Activated CD8-positive, alpha-beta T cell treated with anti-CD3 and anti-CD28 coated beads, Interleukin-2, amount 10 ng/mL, durations not matched to agents 7 days and 5 days (primary cell): ENCODE measurements around the gene LAMA3. TPM values are rescaled to one million over a fixed set of nuclear protein-coding genes. Genes with fewer than 3 reads are reported as not detected.

Experiments used
- ATAC-seq: fragments of 150-1000 bp; cut with Tn5 transposase; one replicate; pipeline ENCODE4 v1.10.0; 2021; ENCODE audit warnings: moderate library complexity
- CTCF ChIA-PET: fragments of 350-600 bp; sonication (Branson Sonifier 250); formaldehyde crosslinking; loops from one replicate; lab custom pipeline; 2021; ENCODE audit warnings: antibody characterized with exemption; lab: Charles Lee
- POLR2A ChIA-PET: fragments of 350-600 bp; sonication (Branson Sonifier 250); formaldehyde crosslinking; loops from one replicate; lab custom pipeline; 2021; ENCODE audit warnings: antibody characterized with exemption; lab: Charles Lee
- DNase-seq: peaks from one replicate; pipeline ENCODE4 v3.0.0-alpha.2; 2020
- H3K27ac Mint-ChIP-seq: one replicate; pipeline ENCODE4 v1.8.0; 2021; ENCODE audit warnings: mild to moderate bottlenecking, mixed read lengths
- H3K27me3 Mint-ChIP-seq: one replicate; pipeline ENCODE4 v1.8.0; 2021; ENCODE audit warnings: low read depth, mixed read lengths
- H3K36me3 Mint-ChIP-seq: one replicate; pipeline ENCODE4 v1.8.0; 2021; ENCODE audit warnings: low read depth, mixed read lengths
- H3K4me1 Mint-ChIP-seq: one replicate; pipeline ENCODE4 v1.8.0; 2021; ENCODE audit warnings: low read depth, mixed read lengths
- H3K4me3 Mint-ChIP-seq: one replicate; pipeline ENCODE4 v1.8.0; 2021; ENCODE audit warnings: mild to moderate bottlenecking, mixed read lengths
- H3K9me3 Mint-ChIP-seq: one replicate; pipeline ENCODE4 v1.8.0; 2022; ENCODE audit warnings: mixed read lengths; ENCODE audit not compliant: insufficient read depth
- total RNA-seq, 2 experiments: library from RNA; stranded (reverse); gene quantifications; one replicate each; pipeline ENCODE4 v1.2.3, GENCODE V29; 2021

The LAMA3 gene
- total RNA-seq, 2 experiments from 2014 or later, result 0.63 to 1.4 TPM

GRCh38 chr18:23938901-23939341 lies 249.7 kb downstream of the LAMA3 start:
- no peak for DNase-seq
- POLR2A ChIA-PET, result interaction anchor here (1.0 to 1.1 kb wide), 2 partner anchors 12 to 71 kb away, joined by 3 to 4 read pairs; no protein-coding TSS in a partner anchor

GRCh38 chr18:23939366-23939765 lies 250.1 kb downstream of the LAMA3 start:
- Mint-ChIP-seq H3K36me3 (peaks cover 3% of the 10 kb centered on the region), H3K4me3 (no peak overlapping the region), H3K9me3 (no peaks in the 10 kb centered on the region), H3K4me1 (peaks cover 79% of the 10 kb centered on the region), H3K27ac (peak overlapping the region; percentile 85), H3K27me3 (peaks cover 3% of the 10 kb centered on the region)
- DNase-seq (no peak), ATAC-seq (no peak)
- POLR2A ChIA-PET, result interaction anchor here (1.0 to 1.1 kb wide), 2 partner anchors 12 to 71 kb away, joined by 3 to 4 read pairs; no protein-coding TSS in a partner anchor
- CTCF ChIA-PET, result interaction anchor here (0.6 to 1.5 kb wide), 4 partner anchors 17 to 347 kb away, joined by 3 to 4 read pairs (median 3); no protein-coding TSS in a partner anchor

More at GRCh38 chr18:23938901-23939341, 249.7 kb downstream of the LAMA3 start:
- CTCF ChIA-PET, result interaction anchor here (0.9 to 1.5 kb wide), 5 partner anchors 9 to 113 kb away, joined by 3 to 4 read pairs (median 3); no protein-coding TSS in a partner anchor
- no peak for ATAC-seq
- peaks cover 3% of the 10 kb centered on the region for H3K27me3 Mint-ChIP-seq
- H3K9me3 Mint-ChIP-seq, result no peaks in the 10 kb centered on the region
- H3K4me1 Mint-ChIP-seq, result peaks cover 79% of the 10 kb centered on the region
- H3K4me3 Mint-ChIP-seq, result no peak overlapping the region
- peaks cover 3% of the 10 kb centered on the region for H3K36me3 Mint-ChIP-seq
- peak overlapping the region; percentile 85 for H3K27ac Mint-ChIP-seq

DNA sequence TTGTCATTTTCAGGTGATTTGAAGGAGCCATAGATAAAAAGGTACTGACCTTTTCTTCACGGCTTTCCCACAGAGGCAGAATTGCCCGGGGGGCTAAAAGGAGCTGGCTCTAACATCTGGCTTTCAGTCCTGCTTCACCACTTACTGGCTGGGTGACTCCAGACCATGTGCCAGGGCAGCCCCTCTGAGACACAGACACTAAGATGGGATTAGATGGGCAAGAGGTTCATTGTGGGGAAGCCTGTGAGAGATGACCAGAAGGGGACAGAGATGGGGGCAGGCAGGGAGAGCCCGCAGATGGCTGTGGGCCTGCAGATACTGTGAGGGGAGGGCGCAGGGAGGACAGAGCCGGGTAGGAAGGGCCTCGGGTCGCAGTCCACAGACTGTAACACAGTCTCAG lies 250.6 kb downstream of the LAMA3 start:
- H3K4me3 Mint-ChIP-seq, result no peak overlapping the region
- CTCF ChIA-PET, result interaction anchor here (0.6 to 2.0 kb wide), 3 partner anchors 12 to 347 kb away, joined by 3 to 5 read pairs (median 4); no protein-coding TSS in a partner anchor
- peaks cover 3% of the 10 kb centered on the region for H3K36me3 Mint-ChIP-seq
- DNase-seq (no peak), ATAC-seq (no peak)
- H3K9me3 Mint-ChIP-seq, result no peaks in the 10 kb centered on the region
- H3K27ac Mint-ChIP-seq, result peak overlapping the region; percentile 10
- H3K27me3 Mint-ChIP-seq, result peaks cover 3% of the 10 kb centered on the region
- POLR2A ChIA-PET, result no interaction called here
- H3K4me1 Mint-ChIP-seq, result peaks cover 76% of the 10 kb centered on the region

GRCh38 chr18:23941791-23942190 lies 252.5 kb downstream of the LAMA3 start:
- H3K4me1 Mint-ChIP-seq, result peaks cover 58% of the 10 kb centered on the region

DNA sequence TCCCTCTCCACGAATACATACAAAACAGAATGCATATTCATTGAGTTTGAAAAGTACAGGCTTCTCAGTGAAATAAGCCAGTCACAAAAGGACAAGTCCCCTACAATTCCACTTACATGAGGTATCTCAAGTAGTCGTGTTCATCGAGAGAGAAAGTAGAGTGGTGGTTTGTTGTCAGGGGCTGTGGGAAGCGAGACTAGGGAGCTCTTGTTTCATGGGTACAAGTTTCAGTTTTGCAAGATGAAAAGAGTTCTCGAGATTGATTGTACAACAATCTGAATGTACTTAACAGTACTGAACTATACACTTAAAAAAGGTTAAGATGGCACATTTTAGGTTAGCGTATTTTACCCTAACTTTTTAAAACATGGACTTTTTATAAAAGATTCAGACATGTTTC lies 253.9 kb downstream of the LAMA3 start:
- Mint-ChIP-seq H3K36me3 (peaks cover 3% of the 10 kb centered on the region), H3K4me3 (peak overlapping the region; percentile 66), H3K27ac (peak overlapping the region; percentile 85), H3K27me3 (peaks cover 3% of the 10 kb centered on the region), H3K9me3 (no peaks in the 10 kb centered on the region), H3K4me1 (peaks cover 45% of the 10 kb centered on the region)
- peak; percentile 71 for DNase-seq
- POLR2A ChIA-PET, result interaction anchor here (0.9 to 1.1 kb wide), 3 partner anchors 9 to 22 kb away, joined by 3 to 4 read pairs (median 4); no protein-coding TSS in a partner anchor
- peak; percentile 81 for ATAC-seq
- CTCF ChIA-PET, result interaction anchor here (0.9 to 2.9 kb wide), 7 partner anchors 9 to 74 kb away, joined by 3 to 11 read pairs (median 5); no protein-coding TSS in a partner anchor

More at GRCh38 chr18:23941791-23942190, 252.5 kb downstream of the LAMA3 start:
- POLR2A ChIA-PET, result no interaction called here
- Mint-ChIP-seq H3K9me3 (no peaks in the 10 kb centered on the region), H3K27ac (no peak overlapping the region), H3K27me3 (peaks cover 3% of the 10 kb centered on the region), H3K36me3 (peaks cover 3% of the 10 kb centered on the region), H3K4me3 (no peak overlapping the region)
- ATAC-seq, result no peak
- CTCF ChIA-PET, result interaction anchor here (2.0 kb wide), 1 partner anchor 13 kb away, joined by 5 read pairs; no protein-coding TSS in a partner anchor
- no peak for DNase-seq

DNA sequence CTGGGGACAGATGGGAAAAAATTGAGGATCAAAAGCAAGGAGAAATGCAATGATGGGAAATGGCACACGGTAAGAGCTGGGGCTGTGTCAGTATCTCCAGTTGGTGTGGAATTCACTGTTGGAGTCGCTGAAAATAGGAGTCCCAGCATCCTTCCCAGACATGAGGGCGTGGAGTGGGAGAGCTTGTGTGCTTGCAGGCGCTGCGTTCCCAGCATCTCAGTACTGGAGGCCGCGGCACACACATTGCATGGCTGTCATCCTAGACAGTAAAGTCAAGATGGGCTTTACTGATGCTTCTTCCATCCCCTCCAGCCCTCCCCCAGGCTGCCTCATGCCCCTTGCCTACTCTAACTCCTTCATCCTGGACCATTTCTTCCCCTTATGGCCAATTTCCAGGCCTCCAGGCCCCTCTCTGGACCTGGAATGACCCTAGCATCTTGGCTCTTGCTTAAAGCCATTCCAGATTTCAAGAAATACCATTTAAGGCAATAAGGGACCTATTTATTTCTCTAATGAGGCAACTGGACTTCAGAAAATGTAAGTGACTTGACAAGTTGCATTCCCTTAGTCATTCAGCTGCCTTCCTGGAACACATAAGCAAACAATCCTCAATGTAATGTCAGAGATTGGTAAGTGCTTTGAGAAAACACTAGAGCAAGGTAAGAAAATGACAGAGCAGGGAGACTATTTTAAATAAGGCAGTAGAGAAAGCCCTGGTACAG lies 254.8 kb downstream of the LAMA3 start:
- ATAC-seq (no peak), DNase-seq (no peak)
- Mint-ChIP-seq H3K9me3 (no peaks in the 10 kb centered on the region), H3K36me3 (peaks cover 3% of the 10 kb centered on the region), H3K27ac (no peak overlapping the region), H3K4me1 (peaks cover 36% of the 10 kb centered on the region), H3K27me3 (peaks cover 3% of the 10 kb centered on the region), H3K4me3 (no peak overlapping the region)
- ChIA-PET CTCF (interaction anchor here (1.6 to 2.9 kb wide), 3 partner anchors 8 to 25 kb away, joined by 6 to 11 read pairs (median 9); no protein-coding TSS in a partner anchor), POLR2A (interaction anchor here (0.9 kb wide), 1 partner anchor 12 kb away, joined by 4 read pairs; no protein-coding TSS in a partner anchor)

- Mint-ChIP-seq H3K27ac (no peak overlapping the region), H3K9me3 (no peaks in the 10 kb centered on the region), H3K36me3 (peaks cover 3% of the 10 kb centered on the region), H3K4me3 (no peak overlapping the region), H3K27me3 (peaks cover 7% of the 10 kb centered on the region), H3K4me1 (peaks cover 34% of the 10 kb centered on the region)
- CTCF ChIA-PET, result interaction anchor here (0.8 to 1.2 kb wide), 3 partner anchors 14 to 27 kb away, joined by 3 to 4 read pairs (median 3); no protein-coding TSS in a partner anchor
- POLR2A ChIA-PET, result no interaction called here
- DNase-seq (no peak), ATAC-seq (no peak)
These were observed 256.3 kb downstream of the LAMA3 start for GRCh38 chr18:23945416-23946079.

DNA sequence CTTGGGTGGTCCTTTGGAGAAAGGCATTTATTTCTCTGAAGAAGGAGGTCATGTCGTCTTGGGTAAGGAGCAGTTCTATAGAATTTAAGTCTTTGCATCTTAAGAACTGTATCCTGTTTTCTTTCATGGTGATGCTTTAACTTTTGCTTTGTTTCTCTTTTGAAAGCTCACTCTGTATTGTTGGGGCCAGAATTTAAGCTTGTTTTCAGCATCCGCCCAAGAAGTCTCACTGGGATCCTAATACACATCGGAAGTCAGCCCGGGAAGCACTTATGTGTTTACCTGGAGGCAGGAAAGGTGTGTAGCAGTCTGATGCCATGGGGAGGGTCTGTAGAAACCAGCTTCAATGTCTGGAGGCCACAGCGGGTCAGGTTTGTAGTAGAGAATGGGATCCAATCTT lies 260.6 kb downstream of the LAMA3 start:
- Mint-ChIP-seq H3K4me1 (peaks cover 4% of the 10 kb centered on the region), H3K36me3 (no peaks in the 10 kb centered on the region), H3K27me3 (peaks cover 16% of the 10 kb centered on the region), H3K4me3 (no peak overlapping the region), H3K27ac (no peak overlapping the region), H3K9me3 (no peaks in the 10 kb centered on the region)
- no peak for ATAC-seq
- ChIA-PET CTCF (interaction anchor here (0.6 to 1.8 kb wide), 6 partner anchors 9 to 78 kb away, joined by 3 to 9 read pairs (median 4); no protein-coding TSS in a partner anchor), POLR2A (interaction anchor here (0.6 kb wide), 1 partner anchor 734 kb away, joined by 3 read pairs; no protein-coding TSS in a partner anchor)
- DNase-seq, result no peak

GRCh38 chr18:23950644-23951043 lies 261.4 kb downstream of the LAMA3 start:
- Mint-ChIP-seq H3K36me3 (no peaks in the 10 kb centered on the region), H3K4me1 (peaks cover 4% of the 10 kb centered on the region), H3K4me3 (no peak overlapping the region), H3K27ac (no peak overlapping the region), H3K9me3 (no peaks in the 10 kb centered on the region), H3K27me3 (peaks cover 16% of the 10 kb centered on the region)
- ATAC-seq, result no peak
- no peak for DNase-seq
- ChIA-PET CTCF (interaction anchor here (1.8 kb wide), 1 partner anchor 8 kb away, joined by 9 read pairs; no protein-coding TSS in a partner anchor), POLR2A (no interaction called here)

DNA sequence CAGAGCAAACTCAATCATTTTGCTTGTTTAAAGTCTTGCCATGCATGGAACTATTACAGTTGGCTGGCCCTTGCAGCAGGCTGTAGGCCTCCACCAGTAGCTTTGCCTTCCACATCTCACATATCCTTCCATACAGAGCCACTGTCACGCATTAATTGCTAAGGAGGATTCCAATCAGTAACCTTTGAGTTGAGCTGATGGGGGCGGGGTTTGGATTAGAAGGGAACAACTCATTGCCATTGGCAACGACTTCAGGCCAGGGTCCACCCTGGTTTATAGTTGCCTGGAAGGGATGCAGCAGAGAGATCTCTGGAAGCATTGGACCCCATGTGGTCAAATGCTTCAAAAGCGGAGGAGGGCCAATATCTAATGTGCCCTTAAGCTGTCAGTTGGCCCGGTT lies 262.0 kb downstream of the LAMA3 start:
- no peak for ATAC-seq
- DNase-seq, result no peak
- ChIA-PET CTCF (no interaction called here), POLR2A (no interaction called here)
- no peak overlapping the region for H3K4me3 Mint-ChIP-seq
- no peaks in the 10 kb centered on the region for H3K9me3 Mint-ChIP-seq
- H3K27ac Mint-ChIP-seq, result no peak overlapping the region
- H3K4me1 Mint-ChIP-seq, result peaks cover 4% of the 10 kb centered on the region
- H3K36me3 Mint-ChIP-seq, result no peaks in the 10 kb centered on the region
- H3K27me3 Mint-ChIP-seq, result peaks cover 16% of the 10 kb centered on the region

- Mint-ChIP-seq H3K4me1 (peaks cover 13% of the 10 kb centered on the region), H3K4me3 (no peak overlapping the region), H3K27ac (no peak overlapping the region), H3K36me3 (no peaks in the 10 kb centered on the region), H3K9me3 (no peaks in the 10 kb centered on the region), H3K27me3 (peaks cover 21% of the 10 kb centered on the region)
- DNase-seq (no peak), ATAC-seq (no peak)
- CTCF ChIA-PET, result interaction anchor here (1.1 kb wide), 1 partner anchor 36 kb away, joined by 3 read pairs; no protein-coding TSS in a partner anchor
- POLR2A ChIA-PET, result no interaction called here
These were observed 264.7 kb downstream of the LAMA3 start for GRCh38 chr18:23953984-23954383.
